Upper lobe of right lung (tissue), 1 donor: Measurements from ENCODE around the gene ZNF562. TPM values are rescaled to one million over a fixed set of nuclear protein-coding genes. Genes with fewer than 3 reads are reported as not detected.

Experiments
- ATAC-seq: fragments of 200-7000 bp; cut with Tn5 transposase; one replicate; pipeline ENCODE4 v1.9.1; 2020; ENCODE audit warnings: mild to moderate bottlenecking, moderate library complexity
- DNase-seq: peaks from one replicate; pipeline ENCODE4 v3.0.0-alpha.2; 2020
- H3K27ac ChIP-seq: fragments of 200-600 bp; one replicate; pipeline ENCODE4 v1.8.0; 2022
- H3K27me3 ChIP-seq: fragments of 200-600 bp; one replicate; pipeline ENCODE4 v1.8.0; 2022; ENCODE audit warnings: mild to moderate bottlenecking
- H3K36me3 ChIP-seq: fragments of 200-600 bp; one replicate; pipeline ENCODE4 v1.8.0; 2022
- H3K4me1 ChIP-seq: fragments of 200-600 bp; one replicate; pipeline ENCODE4 v1.8.0; 2022
- H3K4me3 ChIP-seq: fragments of 200-600 bp; one replicate; pipeline ENCODE4 v1.8.0; 2022; ENCODE audit warnings: mild to moderate bottlenecking
- H3K9me3 ChIP-seq: fragments of 200-600 bp; one replicate; pipeline ENCODE4 v1.8.0; 2022
- CTCF ChIP-seq: fragments of 200-600 bp; IDR thresholded peaks from one replicate; pipeline ENCODE4 v1.8.0; 2022; ENCODE audit warnings: antibody characterized with exemption
- intact Hi-C: fragments of 100-400 bp; cut with DNase I; formaldehyde crosslinking; loops from one replicate; pipeline ENCODE4 v1.11.0; 2022
- long read RNA-seq: library from polyadenylated mRNA; unstranded; transcript quantifications from one replicate; pipeline ENCODE4 v2.0.0, GENCODE V29; 2021
- total RNA-seq: library from RNA; stranded (reverse); fragmentation: NEBNext Ultra II Directional; extraction: Animal tissue kit (Norgen Biotek cat#: 25700); gene quantifications from one replicate; pipeline ENCODE4 v1.2.1, GENCODE V29; 2021
- donor health status: DM: no; HTN: yes; CAD: no; lungs with severe emphysema.

Gene ZNF562
- 31.6 TPM for total RNA-seq
- long read RNA-seq, partial matches to known transcripts, result 0 of 6 reads
- long read RNA-seq, other reads (novel, unspliced or antisense), result 6 of 6 reads

- Histone ChIP-seq H3K4me1 (no peaks in the 10 kb centered on the region), H3K4me3 (peak within 1 kb of the TSS; percentile 91), H3K36me3 (no peaks in the 10 kb centered on the region), H3K27me3 (no peaks in the 10 kb centered on the region), H3K27ac (peak within 1 kb of the TSS; percentile 96), H3K9me3 (peaks cover 20% of the 10 kb centered on the region)
- peak; percentile 98 for ATAC-seq
- TF ChIP-seq CTCF, result no peak
- peak; percentile 95 for DNase-seq
- intact Hi-C loops, result no loop called here
Observed at GRCh38 chr19:9674663-9675357, at the start of gene ZNF562. TSS of gene ZNF562 (minus strand) at chr19:9675100. CDS start at chr19:9660744, 14,356 bp downstream.

GRCh38 chr19:9724157-9724556 lies 49.3 kb upstream of the ZNF562 start:
- Histone ChIP-seq H3K36me3 (no peaks in the 10 kb centered on the region), H3K4me1 (no peaks in the 10 kb centered on the region), H3K27ac (no peak overlapping the region), H3K27me3 (no peaks in the 10 kb centered on the region), H3K9me3 (no peaks in the 10 kb centered on the region), H3K4me3 (no peak overlapping the region)
- ATAC-seq, result no peak
- no peak for DNase-seq
- intact Hi-C loops, result no loop called here
- TF ChIP-seq CTCF, result no peak

GRCh38 chr19:9721861-9722260 lies 47.0 kb upstream of the ZNF562 start:
- Histone ChIP-seq H3K27me3 (no peaks in the 10 kb centered on the region), H3K9me3 (no peaks in the 10 kb centered on the region), H3K36me3 (no peaks in the 10 kb centered on the region), H3K27ac (no peak overlapping the region), H3K4me1 (no peaks in the 10 kb centered on the region), H3K4me3 (no peak overlapping the region)
- DNase-seq (no peak), ATAC-seq (no peak)
- TF ChIP-seq CTCF, result no peak
- intact Hi-C loops, result no loop called here

GRCh38 chr19:9720541-9720940 lies 45.6 kb upstream of the ZNF562 start:
- Histone ChIP-seq H3K4me1 (no peaks in the 10 kb centered on the region), H3K4me3 (no peak overlapping the region), H3K27me3 (no peaks in the 10 kb centered on the region), H3K27ac (no peak overlapping the region), H3K9me3 (no peaks in the 10 kb centered on the region), H3K36me3 (no peaks in the 10 kb centered on the region)
- DNase-seq (no peak), ATAC-seq (no peak)
- TF ChIP-seq CTCF, result no peak
- intact Hi-C loops, result no loop called here

GRCh38 chr19:9711815-9712214 lies 36.9 kb upstream of the ZNF562 start:
- Histone ChIP-seq H3K9me3 (peaks cover 6% of the 10 kb centered on the region), H3K4me1 (no peaks in the 10 kb centered on the region), H3K27me3 (no peaks in the 10 kb centered on the region), H3K27ac (no peak overlapping the region), H3K36me3 (no peaks in the 10 kb centered on the region), H3K4me3 (no peak overlapping the region)
- intact Hi-C loops, result no loop called here
- DNase-seq (no peak), ATAC-seq (no peak)
- no peak for TF ChIP-seq CTCF

- peaks cover 6% of the 10 kb centered on the region for H3K9me3 ChIP-seq
- intact Hi-C loops, result no loop called here
- H3K27ac ChIP-seq, result peak overlapping the region; percentile 27
- no peak for DNase-seq
- no peaks in the 10 kb centered on the region for H3K4me1 ChIP-seq
- no peak overlapping the region for H3K4me3 ChIP-seq
- H3K36me3 ChIP-seq, result no peaks in the 10 kb centered on the region
- ATAC-seq, result peak; percentile 71
- TF ChIP-seq CTCF, result no peak
- H3K27me3 ChIP-seq, result no peaks in the 10 kb centered on the region
Observed at GRCh38 chr19:9709305-9709704, 34.4 kb upstream of the ZNF562 start.
